Mesendoderm (in vitro differentiated cells): ENCODE results near the gene ALCAM. TPM values are rescaled to one million over a fixed set of nuclear protein-coding genes. Genes with fewer than 3 reads are reported as not detected.
A peak's percentile ranks its signal among the peaks of the same experiment; 100 is the strongest.

Experiments
- DNase-seq: peaks from one replicate; pipeline ENCODE4 v3.0.0; 2013
- H2AK5ac ChIP-seq: 2 replicates; pipeline ENCODE4 v1.6.1; 2013; ENCODE audit warnings: low read length, inconsistent platforms
- H2BK120ac ChIP-seq: 2 replicates; pipeline ENCODE4 v1.6.1; 2013; ENCODE audit warnings: low read depth, mild to moderate bottlenecking, low read length, moderate library complexity, mixed read lengths
- H2BK15ac ChIP-seq: replicated peaks from 2 replicates; pipeline ENCODE4 v1.6.1; 2013; ENCODE audit warnings: low read depth, mild to moderate bottlenecking, moderate library complexity
- H2BK5ac ChIP-seq: 2 replicates; pipeline ENCODE4 v1.6.1; 2013; ENCODE audit warnings: low read length, inconsistent platforms
- H3K18ac ChIP-seq: 2 replicates; pipeline ENCODE4 v1.6.1; 2013; ENCODE audit warnings: mild to moderate bottlenecking, low read length, mixed read lengths
- H3K23ac ChIP-seq: one replicate; pipeline ENCODE4 v1.6.1; 2013; ENCODE audit warnings: low read length
- H3K27ac ChIP-seq: 2 replicates; pipeline ENCODE4 v1.5.1; 2013; ENCODE audit warnings: low read depth, mild to moderate bottlenecking, inconsistent platforms, low read length, moderate library complexity
- H3K27me3 ChIP-seq: 2 replicates; pipeline ENCODE4 v1.6.1; 2013; ENCODE audit warnings: low read length, control low read depth, mild to moderate bottlenecking, inconsistent platforms; ENCODE audit not compliant: insufficient read depth, poor library complexity
- H3K36me3 ChIP-seq: 2 replicates; pipeline ENCODE4 v1.6.1; 2013; ENCODE audit warnings: low read length, inconsistent platforms; ENCODE audit not compliant: control insufficient read depth, insufficient read depth
- H3K4ac ChIP-seq: one replicate; pipeline ENCODE4 v1.6.1; 2013; ENCODE audit warnings: low read depth, mild to moderate bottlenecking, low read length, moderate library complexity
- H3K4me1 ChIP-seq: 2 replicates; pipeline ENCODE4 v1.6.1; 2013; ENCODE audit warnings: low read depth, low read length, inconsistent platforms; ENCODE audit not compliant: control insufficient read depth
- H3K4me2 ChIP-seq: 2 replicates; pipeline ENCODE4 v1.6.1; 2013; ENCODE audit warnings: low read length
- H3K4me3 ChIP-seq: 2 replicates; pipeline ENCODE4 v1.5.1; 2013; ENCODE audit warnings: mild to moderate bottlenecking, low read length
- H3K56ac ChIP-seq: one replicate; pipeline ENCODE4 v1.6.1; 2013; ENCODE audit warnings: low read length
- H3K79me1 ChIP-seq: 2 replicates; pipeline ENCODE4 v1.6.1; 2013; ENCODE audit warnings: low read length, inconsistent platforms
- H3K79me2 ChIP-seq: 2 replicates; pipeline ENCODE4 v1.6.1; 2013; ENCODE audit warnings: mild to moderate bottlenecking, low read length; ENCODE audit not compliant: control insufficient read depth, insufficient read depth
- H3K9ac ChIP-seq: 2 replicates; pipeline ENCODE4 v1.6.1; 2013; ENCODE audit warnings: low read length, inconsistent platforms
- H4K5ac ChIP-seq: one replicate; pipeline ENCODE4 v1.6.1; 2013; ENCODE audit warnings: low read length
- H4K8ac ChIP-seq: one replicate; pipeline ENCODE4 v1.6.1; 2013; ENCODE audit warnings: low read depth, mild to moderate bottlenecking, control low read depth, low read length, moderate library complexity
- WGBS: extraction: QIAGEN DNeasy Blood & Tissue Kit; methylation state at CpG from one replicate; pipeline ENCODE4 v1.1.7; 2013; ENCODE audit warnings: low lambda C conversion rate, missing lambda C conversion rate; ENCODE audit not compliant: insufficient coverage; ENCODE audit errors: extremely low coverage; 5-methylcytosine and 5-hydroxymethylcytosine counted together
- polyA plus RNA-seq, 2 experiments: library from polyadenylated mRNA; stranded (reverse); fragments of 200-250 nt; gene quantifications; one replicate each; pipeline ENCODE4 v1.2.3, GENCODE V29; 2013

ALCAM gene
- polyA plus RNA-seq (2013, experiment 1 of 2) = 9.0 TPM
- 9.3 TPM for polyA plus RNA-seq (2013, experiment 2 of 2)

- Histone ChIP-seq H2AK5ac (no peak within 1 kb of the TSS), H3K4ac (no peak within 1 kb of the TSS), H3K4me2 (peak within 1 kb of the TSS; percentile 95), H3K79me2 (no peaks in the 10 kb centered on the region), H3K36me3 (no peaks in the 10 kb centered on the region), H3K4me1 (no peaks in the 10 kb centered on the region), H3K79me1 (no peaks in the 10 kb centered on the region), H3K18ac (peak within 1 kb of the TSS; percentile 80), H3K23ac (peak within 1 kb of the TSS; percentile 49), H3K9ac (peak within 1 kb of the TSS; percentile 76), H3K56ac (peak within 1 kb of the TSS; percentile 89), H3K27me3 (no peaks in the 10 kb centered on the region), H2BK120ac (no peak within 1 kb of the TSS), H3K4me3 (peak within 1 kb of the TSS; percentile 58), H4K8ac (no peak within 1 kb of the TSS), H4K5ac (no peak within 1 kb of the TSS), H3K27ac (peak within 1 kb of the TSS; percentile 50), H2BK15ac (peak within 1 kb of the TSS; percentile 8), H2BK5ac (peak within 1 kb of the TSS; percentile 39)
- WGBS = no CpG with 5 or more reads among the region's 48 CpGs
- DNase-seq = peak; percentile 99
Measured at GRCh38 chr3:105366326-105367062, at the start of gene ALCAM. Gene ALCAM, plus strand, starts transcription at chr3:105366909.

- Histone ChIP-seq H3K18ac (no peak overlapping the region), H3K36me3 (no peaks in the 10 kb centered on the region), H3K79me1 (no peaks in the 10 kb centered on the region), H2AK5ac (no peak overlapping the region), H4K5ac (no peak overlapping the region), H2BK5ac (no peak overlapping the region), H3K56ac (no peak overlapping the region), H3K27ac (no peak overlapping the region), H3K4me2 (no peak overlapping the region), H3K79me2 (no peaks in the 10 kb centered on the region), H3K9ac (no peak overlapping the region), H3K23ac (no peak overlapping the region), H4K8ac (no peak overlapping the region), H3K4me3 (no peak overlapping the region), H3K4me1 (no peaks in the 10 kb centered on the region), H2BK15ac (no peak overlapping the region), H3K27me3 (no peaks in the 10 kb centered on the region), H2BK120ac (no peak overlapping the region), H3K4ac (no peak overlapping the region)
- no peak for DNase-seq
- no CpG with 5 or more reads among the region's 1 CpG for WGBS
Measured at GRCh38 chr3:105317841-105318240, 48.9 kb upstream of the ALCAM start.

GRCh38 chr3:105322570-105323273 lies 44.0 kb upstream of the ALCAM start:
- Histone ChIP-seq H3K23ac (no peak overlapping the region), H4K8ac (no peak overlapping the region), H3K36me3 (no peaks in the 10 kb centered on the region), H4K5ac (no peak overlapping the region), H3K4me2 (no peak overlapping the region), H3K27me3 (no peaks in the 10 kb centered on the region), H3K9ac (no peak overlapping the region), H3K4ac (no peak overlapping the region), H2AK5ac (no peak overlapping the region), H3K56ac (no peak overlapping the region), H3K4me3 (no peak overlapping the region), H2BK15ac (no peak overlapping the region), H3K79me2 (no peaks in the 10 kb centered on the region), H2BK120ac (no peak overlapping the region), H3K18ac (no peak overlapping the region), H3K4me1 (no peaks in the 10 kb centered on the region), H2BK5ac (no peak overlapping the region), H3K27ac (no peak overlapping the region), H3K79me1 (no peaks in the 10 kb centered on the region)
- no CpG with 5 or more reads among the region's 3 CpGs for WGBS
- DNase-seq = no peak

GRCh38 chr3:105323274-105323599 lies 43.5 kb upstream of the ALCAM start:
- Histone ChIP-seq H3K4me1 (no peaks in the 10 kb centered on the region), H2BK120ac (no peak overlapping the region), H4K5ac (no peak overlapping the region), H3K4me3 (no peak overlapping the region), H2BK5ac (no peak overlapping the region), H3K79me2 (no peaks in the 10 kb centered on the region), H3K4me2 (no peak overlapping the region), H4K8ac (no peak overlapping the region), H2BK15ac (no peak overlapping the region), H3K18ac (no peak overlapping the region), H3K36me3 (no peaks in the 10 kb centered on the region), H3K4ac (no peak overlapping the region), H2AK5ac (no peak overlapping the region), H3K27ac (no peak overlapping the region), H3K79me1 (no peaks in the 10 kb centered on the region), H3K56ac (no peak overlapping the region), H3K23ac (no peak overlapping the region), H3K27me3 (no peaks in the 10 kb centered on the region), H3K9ac (no peak overlapping the region)
- no CpG with 5 or more reads among the region's 2 CpGs for WGBS
- no peak for DNase-seq

- no peak for DNase-seq
- Histone ChIP-seq H2BK120ac (no peak overlapping the region), H3K18ac (no peak overlapping the region), H3K36me3 (no peaks in the 10 kb centered on the region), H2BK5ac (no peak overlapping the region), H3K4me2 (no peak overlapping the region), H3K79me2 (no peaks in the 10 kb centered on the region), H4K8ac (no peak overlapping the region), H3K4me1 (no peaks in the 10 kb centered on the region), H3K27me3 (no peaks in the 10 kb centered on the region), H3K56ac (no peak overlapping the region), H3K27ac (no peak overlapping the region), H4K5ac (no peak overlapping the region), H2BK15ac (no peak overlapping the region), H3K23ac (no peak overlapping the region), H3K4ac (no peak overlapping the region), H3K79me1 (no peaks in the 10 kb centered on the region), H3K4me3 (no peak overlapping the region), H3K9ac (no peak overlapping the region), H2AK5ac (no peak overlapping the region)
- WGBS = no CpG with 5 or more reads among the region's 1 CpG
Measured at GRCh38 chr3:105324951-105325350, 41.8 kb upstream of the ALCAM start.
